Stimulated activated CD8-positive, alpha-beta memory T cell treated with anti-CD3 and anti-CD28 coated beads, Interleukin-4, amount 100 ng/mL, for 4 hours (primary cell): ENCODE results near the gene URI1.
"Not testable (repeated sequence)": the region's sequence is repeated elsewhere in the genome, so short reads cannot be mapped to it uniquely, and the experiment has no call there.

ENCODE experiments used
- DNase-seq, 2 donors: peaks; one replicate each; pipeline ENCODE4 v3.0.0-alpha.2; 2020; ENCODE audit warnings: low read depth in 2 of 2, low spot score in 1 of 2

Gene URI1

GRCh38 chr19:29941828-29942403 lies at the start of gene URI1:
Gene URI1 (plus strand): TSS chr19:29942239. CDS start chr19:29942548, 309 bp downstream.
- peak; percentile 86 to 90 for DNase-seq

GRCh38 chr19:29893606-29894284 lies 48.3 kb upstream of the URI1 start:
- no peak for DNase-seq

- no peak for DNase-seq
These were observed 45.2 kb upstream of the URI1 start for GRCh38 chr19:29896802-29897201.

- DNase-seq, result no peak
These were observed 44.6 kb upstream of the URI1 start for GRCh38 chr19:29897466-29897865.

- no peak for DNase-seq
These were observed 38.0 kb upstream of the URI1 start for GRCh38 chr19:29904017-29904416.

- no peak for DNase-seq
These were observed 32.8 kb upstream of the URI1 start for GRCh38 chr19:29908963-29909944.

GRCh38 chr19:29914933-29915332 lies 27.1 kb upstream of the URI1 start:
- no peak for DNase-seq

- not testable (repeated sequence) for DNase-seq
These were observed 26.2 kb upstream of the URI1 start for GRCh38 chr19:29915832-29916231.

GRCh38 chr19:29917911-29918310 lies 24.1 kb upstream of the URI1 start:
- no peak for DNase-seq

- no peak for DNase-seq
These were observed 23.1 kb upstream of the URI1 start for GRCh38 chr19:29918891-29919290.

GRCh38 chr19:29922972-29923371 lies 19.1 kb upstream of the URI1 start:
- no peak for DNase-seq

- no peak for DNase-seq
These were observed 18.4 kb upstream of the URI1 start for GRCh38 chr19:29923653-29924052.

- no peak for DNase-seq
These were observed 16.0 kb upstream of the URI1 start for GRCh38 chr19:29926031-29926430.

- DNase-seq, result no peak
These were observed 15.2 kb upstream of the URI1 start for GRCh38 chr19:29926801-29927200.

- DNase-seq, result no peak
These were observed 14.0 kb upstream of the URI1 start for GRCh38 chr19:29927944-29928625.

- no peak for DNase-seq
These were observed 13.2 kb upstream of the URI1 start for GRCh38 chr19:29928831-29929230.

- no peak for DNase-seq
These were observed 7.8 kb upstream of the URI1 start for GRCh38 chr19:29934257-29934656.

- no peak for DNase-seq
These were observed 7.3 kb upstream of the URI1 start for GRCh38 chr19:29934781-29935180.

- DNase-seq, result no peak
These were observed 5.6 kb upstream of the URI1 start for GRCh38 chr19:29936409-29936808.

- no peak for DNase-seq
These were observed 2.4 kb upstream of the URI1 start for GRCh38 chr19:29939628-29940027.

GRCh38 chr19:29940971-29941585 lies 961 bp upstream of the URI1 start:
- no peak for DNase-seq
